Stimulated activated CD4-positive, alpha-beta T cell treated with anti-CD3 and anti-CD28 coated beads, Interleukin-15, amount 100 ng/mL, for 24 hours (primary cell): ENCODE measurements around the gene PRPF40B.

Source experiments
- DNase-seq: peaks from one replicate; pipeline ENCODE4 v3.0.0-alpha.2; 2020

Gene PRPF40B

GRCh38 chr12:49636979-49637755 is 13.8 kb downstream of the PRPF40B start:
- peak; percentile 66 for DNase-seq

GRCh38 chr12:49641748-49642369 is 18.5 kb downstream of the PRPF40B start:
- DNase-seq: no peak

GRCh38 chr12:49642370-49642802 is 19.0 kb downstream of the PRPF40B start:
- no peak for DNase-seq

- DNase-seq: no peak
Measured at GRCh38 chr12:49643135-49643534, 19.8 kb downstream of the PRPF40B start.

- DNase-seq: no peak
Measured at GRCh38 chr12:49643961-49644619, 20.7 kb downstream of the PRPF40B start.

GRCh38 chr12:49644620-49644994 is 21.2 kb downstream of the PRPF40B start:
- peak; percentile 85 for DNase-seq

GRCh38 chr12:49645146-49646039 is 22.0 kb downstream of the PRPF40B start:
- no peak for DNase-seq

- DNase-seq: no peak
Measured at GRCh38 chr12:49646331-49646830, 23.0 kb downstream of the PRPF40B start.

GRCh38 chr12:49646871-49647654 is 23.7 kb downstream of the PRPF40B start:
- DNase-seq: no peak

- DNase-seq: no peak
Measured at GRCh38 chr12:49647827-49648711, 24.7 kb downstream of the PRPF40B start.

GRCh38 chr12:49648712-49649003 is 25.3 kb downstream of the PRPF40B start:
- no peak for DNase-seq

- no peak for DNase-seq
Measured at GRCh38 chr12:49649445-49649844, 26.1 kb downstream of the PRPF40B start.

GRCh38 chr12:49649892-49650291 is 26.5 kb downstream of the PRPF40B start:
- DNase-seq: no peak

- no peak for DNase-seq
Measured at GRCh38 chr12:49651855-49652254, 28.5 kb downstream of the PRPF40B start.

GRCh38 chr12:49652921-49653520 is 29.7 kb downstream of the PRPF40B start:
- DNase-seq: no peak

GRCh38 chr12:49654715-49655114 is 31.4 kb downstream of the PRPF40B start:
- DNase-seq: no peak

- DNase-seq: no peak
Measured at GRCh38 chr12:49655595-49656236, 32.4 kb downstream of the PRPF40B start.

- DNase-seq: no peak
Measured at GRCh38 chr12:49658276-49658675, 34.9 kb downstream of the PRPF40B start.

GRCh38 chr12:49659753-49660152 is 36.4 kb downstream of the PRPF40B start:
- DNase-seq: no peak

- peak; percentile 55 for DNase-seq
Measured at GRCh38 chr12:49661191-49661590, 37.8 kb downstream of the PRPF40B start.
